Epithelial cell of esophagus (primary cell): ENCODE results near the gene NEBL.

Experiments
- DNase-seq: peaks from one replicate; pipeline ENCODE4 v3.0.0; 2010; ENCODE audit warnings: low read depth
- H3K4me3 ChIP-seq: 2 replicates; pipeline ENCODE4 v1.5.1; 2011; ENCODE audit warnings: mild to moderate bottlenecking, low read length, control low read depth
- TF ChIP-seq, protein P1 (sequence below): IDR thresholded peaks from 2 replicates; pipeline ENCODE4 v1.5.1; 2011; ENCODE audit warnings: low read depth, mild to moderate bottlenecking, low read length, control low read depth, inconsistent platforms; ENCODE audit not compliant: insufficient read depth; ENCODE audit errors: missing control alignments

Gene NEBL

DNA sequence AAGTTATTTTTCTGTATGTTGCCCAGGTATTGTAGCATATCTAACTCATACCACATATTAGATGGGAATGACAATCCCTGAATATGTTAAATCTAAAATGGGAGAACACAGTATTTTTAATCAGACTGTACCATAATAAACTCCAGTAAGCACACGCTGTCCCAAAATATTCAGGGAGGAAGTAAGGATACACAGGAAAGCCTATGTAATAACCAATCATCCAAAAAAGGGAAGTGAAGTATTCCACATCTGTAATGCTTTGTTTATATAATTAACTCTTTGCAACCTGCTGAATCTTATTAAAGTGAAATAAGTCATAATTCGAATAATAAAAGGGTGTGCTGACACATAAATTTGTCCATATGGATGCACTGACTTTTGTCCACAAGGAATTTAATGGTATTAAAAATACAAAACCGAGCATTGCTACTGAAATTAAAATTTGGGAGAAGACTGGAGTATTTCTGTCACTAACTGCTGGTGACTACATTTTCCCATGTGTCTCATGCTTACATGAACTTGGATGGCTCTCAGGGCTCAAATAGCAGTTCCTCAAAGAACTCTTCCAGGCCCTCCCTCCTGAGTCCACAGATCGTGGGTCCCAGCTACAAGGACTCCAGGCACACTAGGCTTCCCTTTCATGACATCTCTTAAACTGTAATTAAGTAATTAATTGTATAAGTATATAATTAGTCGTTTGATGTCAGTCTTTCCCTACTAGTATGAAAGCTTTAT is 120.6 kb downstream of the NEBL start:
- DNase-seq, result no peak
- no peak overlapping the region for H3K4me3 ChIP-seq
- TF ChIP-seq, protein P1, sequence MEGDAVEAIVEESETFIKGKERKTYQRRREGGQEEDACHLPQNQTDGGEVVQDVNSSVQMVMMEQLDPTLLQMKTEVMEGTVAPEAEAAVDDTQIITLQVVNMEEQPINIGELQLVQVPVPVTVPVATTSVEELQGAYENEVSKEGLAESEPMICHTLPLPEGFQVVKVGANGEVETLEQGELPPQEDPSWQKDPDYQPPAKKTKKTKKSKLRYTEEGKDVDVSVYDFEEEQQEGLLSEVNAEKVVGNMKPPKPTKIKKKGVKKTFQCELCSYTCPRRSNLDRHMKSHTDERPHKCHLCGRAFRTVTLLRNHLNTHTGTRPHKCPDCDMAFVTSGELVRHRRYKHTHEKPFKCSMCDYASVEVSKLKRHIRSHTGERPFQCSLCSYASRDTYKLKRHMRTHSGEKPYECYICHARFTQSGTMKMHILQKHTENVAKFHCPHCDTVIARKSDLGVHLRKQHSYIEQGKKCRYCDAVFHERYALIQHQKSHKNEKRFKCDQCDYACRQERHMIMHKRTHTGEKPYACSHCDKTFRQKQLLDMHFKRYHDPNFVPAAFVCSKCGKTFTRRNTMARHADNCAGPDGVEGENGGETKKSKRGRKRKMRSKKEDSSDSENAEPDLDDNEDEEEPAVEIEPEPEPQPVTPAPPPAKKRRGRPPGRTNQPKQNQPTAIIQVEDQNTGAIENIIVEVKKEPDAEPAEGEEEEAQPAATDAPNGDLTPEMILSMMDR, result no peak

- TF ChIP-seq, protein P1, result no peak
- DNase-seq, result no peak
Observed at GRCh38 chr10:20771051-20771450, 126.1 kb downstream of the NEBL start.

DNA sequence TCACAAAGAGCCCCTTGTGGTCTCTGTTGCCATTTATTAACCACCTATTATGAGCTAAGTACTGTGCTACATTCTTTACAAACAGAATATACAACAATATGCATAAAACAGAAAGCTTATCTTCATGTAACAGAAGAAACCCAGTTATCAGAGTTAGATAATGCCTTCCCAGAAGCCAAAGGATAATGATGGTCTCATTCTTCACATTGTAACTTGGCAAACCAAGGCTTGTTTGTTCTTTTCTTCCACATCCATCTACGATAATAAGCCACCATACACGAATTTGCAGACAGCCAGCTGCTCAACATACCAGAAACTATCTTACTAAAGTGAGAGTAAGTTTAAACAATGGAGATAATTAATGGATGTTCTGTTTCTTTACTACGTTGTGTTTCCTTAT is 127.6 kb downstream of the NEBL start:
- TF ChIP-seq, protein P1, result no peak
- no peak for DNase-seq
- H3K4me3 ChIP-seq, result no peak overlapping the region

More at GRCh38 chr10:20771051-20771450, 126.1 kb downstream of the NEBL start:
- no peak overlapping the region for H3K4me3 ChIP-seq

- TF ChIP-seq, protein P1, result no peak
- DNase-seq, result peak; percentile 18
- H3K4me3 ChIP-seq, result no peak overlapping the region
Observed at GRCh38 chr10:20768843-20769242, 128.3 kb downstream of the NEBL start.

DNA sequence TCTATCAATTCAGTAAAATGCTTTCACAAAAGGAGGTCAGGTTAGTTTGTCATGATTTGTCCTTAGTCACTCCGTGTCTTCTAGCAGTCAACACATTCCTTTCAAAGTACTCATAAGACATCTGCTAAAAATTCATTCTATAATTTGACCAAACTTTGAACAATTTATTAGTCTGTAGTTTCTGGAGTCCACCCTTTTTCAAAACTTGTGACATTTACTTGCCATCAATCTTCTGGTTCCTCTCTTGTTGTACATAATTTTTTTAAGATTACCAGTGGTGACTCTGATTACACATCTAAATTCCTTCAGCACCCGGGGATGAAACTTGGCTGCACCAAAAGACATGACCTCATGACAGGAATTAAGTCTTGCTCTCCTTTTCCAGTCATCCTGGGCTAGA is 130.1 kb downstream of the NEBL start:
- H3K4me3 ChIP-seq, result no peak overlapping the region
- TF ChIP-seq, protein P1, result no peak
- peak; percentile 55 for DNase-seq

- DNase-seq, result no peak
- TF ChIP-seq, protein P1, result no peak
- no peak overlapping the region for H3K4me3 ChIP-seq
Observed at GRCh38 chr10:20765066-20765465, 132.0 kb downstream of the NEBL start.

DNA sequence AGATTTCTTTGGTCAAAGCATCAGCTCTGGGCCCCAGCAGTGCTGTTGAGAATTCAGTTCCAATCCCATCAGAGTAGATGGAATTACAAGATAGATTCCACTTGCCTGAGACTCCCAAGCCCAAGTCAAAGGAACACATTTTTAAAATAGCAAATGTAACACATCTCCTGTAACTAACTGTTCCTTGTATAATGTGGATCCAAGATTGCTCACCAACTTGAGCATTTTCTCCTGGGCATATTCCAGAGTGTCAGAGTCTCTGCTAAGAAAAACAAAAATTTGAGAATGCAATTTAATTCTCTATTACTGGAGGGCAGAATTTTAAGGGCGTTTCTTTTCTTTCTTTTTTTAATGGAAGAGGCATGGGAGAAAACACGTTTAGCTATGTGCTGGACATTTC is 136.7 kb downstream of the NEBL start:
- TF ChIP-seq, protein P1, result no peak
- no peak overlapping the region for H3K4me3 ChIP-seq
- no peak for DNase-seq
